ENCODE data around the gene DNAI1.

DNA sequence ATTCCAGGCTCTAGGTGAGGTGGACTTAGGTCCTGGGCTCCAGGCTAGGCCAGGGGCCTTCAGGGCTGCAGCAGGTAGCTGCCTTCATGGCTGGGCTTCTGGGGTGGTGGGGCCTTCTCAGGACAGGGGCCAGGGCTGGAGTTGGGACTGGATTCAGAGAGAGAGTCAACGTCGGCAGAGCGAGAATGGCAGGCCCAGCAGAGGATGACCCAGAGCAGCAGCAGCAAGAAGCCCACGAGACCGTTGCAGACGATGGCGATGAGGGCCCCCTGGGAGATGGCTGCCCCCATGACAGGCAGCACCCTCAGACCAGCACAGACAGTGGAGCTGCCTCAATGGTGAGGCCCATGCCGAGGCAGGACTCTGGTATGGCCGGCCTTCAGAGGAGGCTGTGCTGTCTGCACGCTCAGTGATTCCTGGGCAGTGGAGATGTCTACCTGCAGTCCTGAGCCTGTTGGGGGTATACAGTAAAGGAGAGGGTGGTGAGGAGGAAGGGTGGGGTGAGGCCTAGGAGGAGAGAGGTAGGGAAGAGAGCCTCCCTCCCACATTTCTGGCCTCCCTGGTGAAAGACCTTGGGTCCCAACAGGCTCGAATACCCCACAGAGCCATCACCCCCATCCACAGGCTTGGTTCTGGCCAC is 62.9 kb downstream of the DNAI1 start:
- TF ChIP-seq GATA2 (IDR thresholded peaks at IDR 0.05; ENCODE audit: low read depth, low read length) (no peak), GATA3 (IDR thresholded peaks at IDR 0.05; ENCODE audit: low read depth, low read length) (no peak)
